ENCODE data around the gene SFT2D1.

Gene SFT2D1

DNA sequence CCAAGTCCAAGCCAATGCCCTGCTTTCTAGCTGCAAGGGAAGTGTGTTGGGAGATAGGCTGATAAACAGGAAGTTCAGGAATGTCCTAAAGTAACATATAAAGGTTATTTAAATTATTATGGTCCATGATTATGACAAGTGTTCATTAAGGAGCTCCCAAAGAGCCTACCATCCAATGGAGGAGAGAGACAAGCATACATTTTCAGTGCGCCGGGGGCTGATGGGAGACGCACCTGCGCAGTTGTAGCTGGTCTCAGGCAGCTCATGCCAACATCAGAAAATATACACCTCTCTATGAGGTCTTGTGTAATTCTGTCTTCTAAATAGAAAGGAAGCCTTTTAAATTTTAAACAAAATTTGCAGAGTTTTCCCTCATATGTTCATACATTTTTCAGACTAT is 12.6 kb upstream of the SFT2D1 start:
- Histone ChIP-seq H3K4me3 (ENCODE audit: low read depth, low read length) (no peak overlapping the region), H3K79me2 (no peaks in the 10 kb centered on the region), H3K9me3 (ENCODE audit: control insufficient read depth, low read length) (no peaks in the 10 kb centered on the region), H3K4me2 (ENCODE audit: low read length) (no peak overlapping the region), H3K27ac (no peak overlapping the region), H3K9ac (no peak overlapping the region), H3K36me3 (ENCODE audit: control insufficient read depth, insufficient read depth, low read length) (no peaks in the 10 kb centered on the region), H3K4me1 (no peaks in the 10 kb centered on the region), H2AFZ (no peak overlapping the region), H3K27me3 (ENCODE audit: control insufficient read depth, insufficient read depth, low read length) (no peaks in the 10 kb centered on the region)
- TF ChIP-seq, protein P1, sequence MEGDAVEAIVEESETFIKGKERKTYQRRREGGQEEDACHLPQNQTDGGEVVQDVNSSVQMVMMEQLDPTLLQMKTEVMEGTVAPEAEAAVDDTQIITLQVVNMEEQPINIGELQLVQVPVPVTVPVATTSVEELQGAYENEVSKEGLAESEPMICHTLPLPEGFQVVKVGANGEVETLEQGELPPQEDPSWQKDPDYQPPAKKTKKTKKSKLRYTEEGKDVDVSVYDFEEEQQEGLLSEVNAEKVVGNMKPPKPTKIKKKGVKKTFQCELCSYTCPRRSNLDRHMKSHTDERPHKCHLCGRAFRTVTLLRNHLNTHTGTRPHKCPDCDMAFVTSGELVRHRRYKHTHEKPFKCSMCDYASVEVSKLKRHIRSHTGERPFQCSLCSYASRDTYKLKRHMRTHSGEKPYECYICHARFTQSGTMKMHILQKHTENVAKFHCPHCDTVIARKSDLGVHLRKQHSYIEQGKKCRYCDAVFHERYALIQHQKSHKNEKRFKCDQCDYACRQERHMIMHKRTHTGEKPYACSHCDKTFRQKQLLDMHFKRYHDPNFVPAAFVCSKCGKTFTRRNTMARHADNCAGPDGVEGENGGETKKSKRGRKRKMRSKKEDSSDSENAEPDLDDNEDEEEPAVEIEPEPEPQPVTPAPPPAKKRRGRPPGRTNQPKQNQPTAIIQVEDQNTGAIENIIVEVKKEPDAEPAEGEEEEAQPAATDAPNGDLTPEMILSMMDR (IDR thresholded peaks at IDR 0.05), result no peak

DNA sequence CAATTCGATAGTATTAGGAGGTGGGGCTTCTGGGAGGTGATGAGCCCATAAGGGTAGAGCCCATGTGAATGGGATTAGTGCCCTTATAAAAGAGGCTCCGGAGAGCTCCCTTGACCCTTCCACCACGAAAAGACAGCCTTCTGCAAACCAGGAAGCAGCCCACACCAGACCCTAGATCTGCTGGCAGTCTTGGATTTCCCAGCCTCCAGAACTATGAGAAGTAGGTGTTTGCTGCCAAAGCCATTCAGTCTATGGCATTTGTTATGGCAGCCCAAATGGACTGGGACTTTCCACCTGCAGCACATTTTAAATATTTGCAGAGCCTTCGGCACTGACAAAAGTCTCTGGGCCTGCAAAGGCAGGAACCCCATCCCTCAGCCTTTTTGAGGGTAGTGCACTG is 11.8 kb upstream of the SFT2D1 start:
- Histone ChIP-seq H3K4me1 (no peaks in the 10 kb centered on the region), H3K79me2 (no peaks in the 10 kb centered on the region), H3K36me3 (ENCODE audit: control insufficient read depth, insufficient read depth, low read length) (no peaks in the 10 kb centered on the region), H3K9me3 (ENCODE audit: control insufficient read depth, low read length) (no peaks in the 10 kb centered on the region), H3K27me3 (ENCODE audit: control insufficient read depth, insufficient read depth, low read length) (no peaks in the 10 kb centered on the region), H3K4me3 (ENCODE audit: low read depth, low read length) (no peak overlapping the region), H3K9ac (no peak overlapping the region), H3K4me2 (ENCODE audit: low read length) (no peak overlapping the region), H2AFZ (no peak overlapping the region), H3K27ac (no peak overlapping the region)
- TF ChIP-seq, protein P1 (IDR thresholded peaks at IDR 0.05), result no peak

DNA sequence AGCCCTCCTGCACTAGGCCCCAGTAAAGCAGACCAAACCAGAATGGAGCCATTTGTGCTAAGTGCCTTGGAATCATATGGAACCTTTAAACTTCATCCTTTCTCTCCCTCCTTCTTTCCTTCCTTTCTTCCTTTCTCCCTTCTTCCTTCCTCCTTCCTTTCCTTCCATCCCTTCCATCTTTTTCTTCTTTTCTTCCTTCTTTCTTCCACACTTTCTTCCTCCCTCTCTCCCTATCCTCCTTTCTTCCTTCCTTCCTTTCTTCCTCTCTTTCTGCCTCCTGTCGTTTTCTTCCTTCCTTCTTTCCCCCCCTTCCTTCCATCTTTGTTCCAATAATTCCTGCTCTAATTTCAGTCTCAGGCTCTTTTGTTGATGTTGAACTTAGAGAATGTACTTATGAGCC is 11.2 kb upstream of the SFT2D1 start:
- Histone ChIP-seq H3K27me3 (ENCODE audit: control insufficient read depth, insufficient read depth, low read length) (no peaks in the 10 kb centered on the region), H3K4me3 (ENCODE audit: low read depth, low read length) (no peak overlapping the region), H3K9ac (no peak overlapping the region), H3K9me3 (ENCODE audit: control insufficient read depth, low read length) (no peaks in the 10 kb centered on the region), H3K4me1 (no peaks in the 10 kb centered on the region), H3K4me2 (ENCODE audit: low read length) (no peak overlapping the region), H2AFZ (no peak overlapping the region), H3K27ac (no peak overlapping the region), H3K36me3 (ENCODE audit: control insufficient read depth, insufficient read depth, low read length) (no peaks in the 10 kb centered on the region), H3K79me2 (no peaks in the 10 kb centered on the region)
- TF ChIP-seq, protein P1 (IDR thresholded peaks at IDR 0.05), result no peak

DNA sequence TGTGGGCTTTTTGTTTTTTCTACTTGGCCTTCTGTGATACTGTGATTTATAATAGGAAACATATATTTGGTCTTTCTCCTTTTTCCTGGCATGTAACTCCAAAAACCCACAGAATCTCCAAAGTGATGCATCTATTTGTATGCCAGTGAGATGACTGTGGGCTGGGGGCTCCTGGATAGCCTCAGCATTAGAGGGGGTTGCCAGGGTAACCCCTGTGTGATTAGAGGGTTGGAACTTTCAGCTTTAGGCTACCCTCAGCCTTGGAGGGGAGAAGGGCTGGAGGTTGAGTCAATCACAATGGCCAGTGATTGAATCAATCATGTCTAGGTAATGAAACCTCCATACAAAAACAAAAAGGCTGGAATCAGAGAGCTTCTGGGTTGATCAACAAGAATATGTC is 10.6 kb upstream of the SFT2D1 start:
- Histone ChIP-seq H3K4me3 (ENCODE audit: low read depth, low read length) (no peak overlapping the region), H3K9ac (no peak overlapping the region), H3K36me3 (ENCODE audit: control insufficient read depth, insufficient read depth, low read length) (no peaks in the 10 kb centered on the region), H3K27me3 (ENCODE audit: control insufficient read depth, insufficient read depth, low read length) (no peaks in the 10 kb centered on the region), H3K4me1 (no peaks in the 10 kb centered on the region), H3K27ac (no peak overlapping the region), H3K79me2 (no peaks in the 10 kb centered on the region), H3K9me3 (ENCODE audit: control insufficient read depth, low read length) (no peaks in the 10 kb centered on the region), H2AFZ (no peak overlapping the region), H3K4me2 (ENCODE audit: low read length) (no peak overlapping the region)
- TF ChIP-seq, protein P1 (IDR thresholded peaks at IDR 0.05), result no peak

DNA sequence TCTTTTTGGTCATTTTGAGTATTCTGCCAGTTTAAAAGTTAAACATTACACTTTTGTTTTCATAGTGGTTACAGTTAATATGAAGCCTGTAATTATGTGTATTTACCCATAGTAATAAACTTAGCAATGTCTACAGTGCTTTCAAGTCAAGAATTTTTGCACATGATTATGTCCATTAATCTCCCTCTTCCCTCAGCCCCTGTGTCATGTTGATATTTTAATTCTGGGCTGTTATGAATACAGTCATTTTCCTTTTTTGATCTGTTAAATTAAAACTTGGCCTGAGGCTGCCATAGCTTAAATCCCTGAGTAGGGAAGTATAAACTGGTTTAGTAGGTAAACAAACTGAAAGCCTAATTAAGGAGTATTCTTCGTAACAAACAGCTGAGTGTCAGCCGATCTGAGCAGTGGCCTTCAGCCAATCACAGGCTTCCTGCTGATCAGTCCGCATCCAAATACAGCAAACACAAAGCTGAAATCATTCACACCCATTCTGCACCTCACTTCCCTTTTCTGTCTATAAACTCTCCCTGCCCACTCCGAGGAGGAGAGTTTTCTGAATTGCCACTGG is 9.5 kb upstream of the SFT2D1 start:
- TF ChIP-seq, protein P1 (IDR thresholded peaks at IDR 0.05), result no peak
- Histone ChIP-seq H3K27me3 (ENCODE audit: control insufficient read depth, insufficient read depth, low read length) (no peaks in the 10 kb centered on the region), H3K9me3 (ENCODE audit: control insufficient read depth, low read length) (no peaks in the 10 kb centered on the region), H3K4me3 (ENCODE audit: low read depth, low read length) (no peak overlapping the region), H2AFZ (no peak overlapping the region), H3K36me3 (ENCODE audit: control insufficient read depth, insufficient read depth, low read length) (no peaks in the 10 kb centered on the region), H3K79me2 (no peaks in the 10 kb centered on the region), H3K4me1 (no peaks in the 10 kb centered on the region), H3K4me2 (ENCODE audit: low read length) (no peak overlapping the region), H3K27ac (no peak overlapping the region), H3K9ac (no peak overlapping the region)

All from parathyroid adenoma (tissue), 2 donors.